MCF 10A (cell line): ENCODE results near the gene PTPN2. TPM values are rescaled to one million over a fixed set of nuclear protein-coding genes. Genes with fewer than 3 reads are reported as not detected.

ENCODE experiments used
- BruUV-seq: library from RNA; stranded (reverse); fragments of 400-500 nt; replicated peaks from 2 replicates; lab custom pipeline; 2021; lab: Mats Ljungman, UMichigan
- CTCF ChIA-PET: fragments of 300-600 bp; sonication (Branson Sonifier 250); formaldehyde crosslinking; extraction: SDS; loops from one replicate; lab custom pipeline; 2021; ENCODE audit warnings: antibody characterized with exemption, inconsistent platforms; lab: Yijun Ruan, JAX
- POLR2A ChIA-PET: fragments of 300-600, 350-650 bp; sonication (Branson Sonifier 250); formaldehyde crosslinking; extraction: SDS; loops from one replicate; lab custom pipeline; 2020; ENCODE audit warnings: antibody characterized with exemption, inconsistent platforms; lab: Yijun Ruan, JAX
- DNase-seq: peaks from one replicate; pipeline ENCODE4 v3.0.0-alpha.2; 2018; ENCODE audit not compliant: unreplicated experiment
- H3K27ac Mint-ChIP-seq: one replicate; pipeline ENCODE4 v1.8.0; 2022; ENCODE audit warnings: mild to moderate bottlenecking, low read depth, mixed read lengths; ENCODE audit not compliant: unreplicated experiment
- H3K27me3 Mint-ChIP-seq: one replicate; pipeline ENCODE4 v1.8.0; 2022; ENCODE audit warnings: mixed read lengths; ENCODE audit not compliant: insufficient read depth, unreplicated experiment
- H3K36me3 Mint-ChIP-seq: one replicate; pipeline ENCODE4 v1.8.0; 2022; ENCODE audit warnings: mild to moderate bottlenecking, moderate library complexity, mixed read lengths; ENCODE audit not compliant: insufficient read depth, unreplicated experiment
- H3K4me1 Mint-ChIP-seq: one replicate; pipeline ENCODE4 v1.8.0; 2022; ENCODE audit warnings: mixed read lengths; ENCODE audit not compliant: insufficient read depth, unreplicated experiment
- H3K4me3 Mint-ChIP-seq: one replicate; pipeline ENCODE4 v1.8.0; 2022; ENCODE audit warnings: mild to moderate bottlenecking, moderate library complexity, mixed read lengths; ENCODE audit not compliant: unreplicated experiment
- H3K9me3 Mint-ChIP-seq: one replicate; pipeline ENCODE4 v1.8.0; 2022; ENCODE audit warnings: mixed read lengths; ENCODE audit not compliant: unreplicated experiment
- intact Hi-C: fragments of 100-400 bp; cut with micrococcal nuclease; formaldehyde crosslinking; loops from 2 replicates; pipeline ENCODE4 v1.14.1; 2022
- total RNA-seq: library from RNA; stranded (reverse); gene quantifications from 2 replicates; pipeline ENCODE4 v1.2.3, GENCODE V29; 2022
- TF ChIP-seq, protein P1 (sequence below): fragments of 200-600 bp; IDR thresholded peaks from one replicate; pipeline ENCODE4 v1.8.0; 2022; ENCODE audit warnings: antibody characterized with exemption, mild to moderate bottlenecking; ENCODE audit not compliant: unreplicated experiment

PTPN2 gene
- total RNA-seq, 1 experiment from 2014 or later: 75.2 TPM

DNA sequence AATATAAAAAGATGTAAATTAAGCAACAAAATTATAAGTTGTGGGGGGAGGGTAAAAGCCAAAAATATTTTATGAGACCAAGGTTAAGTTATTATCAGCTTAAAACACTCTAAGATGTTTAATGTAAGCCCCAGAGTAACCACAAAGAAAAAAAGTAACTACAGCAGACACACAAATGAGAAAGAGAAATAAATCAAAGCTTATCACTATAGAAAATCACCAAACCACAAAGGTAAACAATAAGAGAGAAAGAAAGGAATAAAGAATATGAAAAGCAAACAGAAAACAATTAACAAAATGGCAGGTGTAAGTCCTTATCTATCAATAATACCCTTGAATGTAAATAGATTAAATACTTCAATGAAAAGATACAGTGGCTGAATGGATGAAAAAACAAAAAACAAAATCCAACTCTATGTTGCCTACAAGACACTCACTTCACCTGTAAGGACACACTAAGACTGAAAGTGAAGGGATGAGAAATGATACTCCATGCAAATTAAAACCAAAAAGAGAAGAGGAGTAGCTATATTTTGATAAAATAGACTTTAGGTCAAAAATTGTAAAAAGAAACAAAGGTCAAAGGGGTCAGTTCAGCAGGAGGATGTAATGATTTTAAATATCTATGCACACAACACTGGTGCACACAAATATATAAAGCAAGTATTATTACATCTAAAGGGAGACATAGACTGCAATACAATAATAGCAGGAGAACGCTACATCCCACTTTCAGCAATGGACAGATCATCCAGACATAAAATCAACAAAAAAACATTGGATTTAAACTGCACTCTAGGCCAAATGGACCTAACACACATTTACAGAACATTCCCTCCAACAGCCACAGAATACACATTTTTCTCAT is 80.7 kb downstream of the PTPN2 start:
- Mint-ChIP-seq H3K4me1 (peaks cover 10% of the 10 kb centered on the region), H3K27me3 (no peaks in the 10 kb centered on the region), H3K4me3 (no peak overlapping the region), H3K9me3 (no peaks in the 10 kb centered on the region), H3K36me3 (peaks cover 42% of the 10 kb centered on the region), H3K27ac (no peak overlapping the region)
- TF ChIP-seq, protein P1, sequence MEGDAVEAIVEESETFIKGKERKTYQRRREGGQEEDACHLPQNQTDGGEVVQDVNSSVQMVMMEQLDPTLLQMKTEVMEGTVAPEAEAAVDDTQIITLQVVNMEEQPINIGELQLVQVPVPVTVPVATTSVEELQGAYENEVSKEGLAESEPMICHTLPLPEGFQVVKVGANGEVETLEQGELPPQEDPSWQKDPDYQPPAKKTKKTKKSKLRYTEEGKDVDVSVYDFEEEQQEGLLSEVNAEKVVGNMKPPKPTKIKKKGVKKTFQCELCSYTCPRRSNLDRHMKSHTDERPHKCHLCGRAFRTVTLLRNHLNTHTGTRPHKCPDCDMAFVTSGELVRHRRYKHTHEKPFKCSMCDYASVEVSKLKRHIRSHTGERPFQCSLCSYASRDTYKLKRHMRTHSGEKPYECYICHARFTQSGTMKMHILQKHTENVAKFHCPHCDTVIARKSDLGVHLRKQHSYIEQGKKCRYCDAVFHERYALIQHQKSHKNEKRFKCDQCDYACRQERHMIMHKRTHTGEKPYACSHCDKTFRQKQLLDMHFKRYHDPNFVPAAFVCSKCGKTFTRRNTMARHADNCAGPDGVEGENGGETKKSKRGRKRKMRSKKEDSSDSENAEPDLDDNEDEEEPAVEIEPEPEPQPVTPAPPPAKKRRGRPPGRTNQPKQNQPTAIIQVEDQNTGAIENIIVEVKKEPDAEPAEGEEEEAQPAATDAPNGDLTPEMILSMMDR: no peak
- CTCF ChIA-PET: interaction anchor here (0.9 kb wide), 1 partner anchor 57 kb away, joined by 3 read pairs; no protein-coding TSS in a partner anchor
- DNase-seq: no peak
- intact Hi-C loops: no loop called here
- BruUV-seq: no TSS peak
- POLR2A ChIA-PET: interaction anchor here (0.6 to 1.4 kb wide), 3 partner anchors 8 to 35 kb away, joined by 3 to 4 read pairs (median 3); no protein-coding TSS in a partner anchor

DNA sequence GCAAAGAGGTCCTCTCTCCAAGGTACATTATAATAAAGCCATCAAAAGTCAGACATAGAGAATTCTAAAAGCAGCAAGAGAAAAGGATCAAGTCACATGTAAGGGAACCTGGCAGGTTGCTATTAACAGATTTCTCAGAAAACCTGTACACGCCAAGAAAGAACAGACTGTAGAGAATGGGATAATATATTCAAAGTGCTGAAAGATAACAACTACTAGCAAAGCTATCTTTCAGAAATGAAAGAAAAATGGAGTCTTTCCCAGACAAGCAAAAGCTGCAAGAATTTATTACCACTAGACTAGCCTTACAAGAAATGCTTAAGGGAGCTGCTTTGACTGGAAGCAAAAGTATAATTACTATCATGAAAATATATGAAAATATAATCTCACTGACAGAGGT is 81.5 kb downstream of the PTPN2 start:
- H3K27me3 Mint-ChIP-seq: no peaks in the 10 kb centered on the region
- intact Hi-C loops: no loop called here
- BruUV-seq: no TSS peak
- peaks cover 10% of the 10 kb centered on the region for H3K4me1 Mint-ChIP-seq
- no peak overlapping the region for H3K4me3 Mint-ChIP-seq
- no peak overlapping the region for H3K27ac Mint-ChIP-seq
- H3K36me3 Mint-ChIP-seq: peaks cover 45% of the 10 kb centered on the region
- ChIA-PET CTCF (interaction anchor here (0.6 to 0.9 kb wide), 2 partner anchors 57 to 118 kb away, joined by 3 to 5 read pairs; no protein-coding TSS in a partner anchor), POLR2A (interaction anchor here (1.0 to 1.4 kb wide), 2 partner anchors 9 to 36 kb away, joined by 3 read pairs; no protein-coding TSS in a partner anchor)
- TF ChIP-seq, protein P1: no peak
- H3K9me3 Mint-ChIP-seq: no peaks in the 10 kb centered on the region
- DNase-seq: no peak

DNA sequence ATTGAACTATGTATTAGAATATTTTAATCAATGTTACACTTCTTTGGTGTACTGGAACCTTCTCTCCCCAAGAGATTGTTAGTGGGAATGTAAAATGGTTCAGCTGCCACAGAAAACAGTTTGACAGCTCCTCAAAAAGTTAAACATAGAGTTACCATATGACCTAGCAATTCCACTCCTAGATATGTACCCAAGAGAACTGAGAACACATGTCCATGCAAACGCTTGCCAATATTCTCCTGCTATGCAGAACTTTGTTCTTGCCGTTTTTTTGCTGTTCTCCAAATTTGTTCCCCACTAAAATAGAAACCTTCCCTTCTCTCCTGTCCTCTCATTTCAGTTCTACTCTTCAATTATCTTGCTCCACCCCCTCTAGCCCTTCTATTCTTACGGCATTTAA is 87.6 kb downstream of the PTPN2 start:
- BruUV-seq: no TSS peak
- TF ChIP-seq, protein P1: no peak
- Mint-ChIP-seq H3K27ac (peak overlapping the region; percentile 63), H3K36me3 (peaks cover 53% of the 10 kb centered on the region), H3K4me3 (no peak overlapping the region), H3K9me3 (no peaks in the 10 kb centered on the region), H3K27me3 (no peaks in the 10 kb centered on the region), H3K4me1 (no peaks in the 10 kb centered on the region)
- ChIA-PET POLR2A (interaction anchor here (0.7 to 2.2 kb wide), 3 partner anchors 11 to 52 kb away, joined by 3 to 8 read pairs (median 4); no protein-coding TSS in a partner anchor), CTCF (interaction anchor here (1.3 kb wide), 1 partner anchor 138 kb away, joined by 4 read pairs; no protein-coding TSS in a partner anchor)
- intact Hi-C loops: no loop called here
- no peak for DNase-seq

DNA sequence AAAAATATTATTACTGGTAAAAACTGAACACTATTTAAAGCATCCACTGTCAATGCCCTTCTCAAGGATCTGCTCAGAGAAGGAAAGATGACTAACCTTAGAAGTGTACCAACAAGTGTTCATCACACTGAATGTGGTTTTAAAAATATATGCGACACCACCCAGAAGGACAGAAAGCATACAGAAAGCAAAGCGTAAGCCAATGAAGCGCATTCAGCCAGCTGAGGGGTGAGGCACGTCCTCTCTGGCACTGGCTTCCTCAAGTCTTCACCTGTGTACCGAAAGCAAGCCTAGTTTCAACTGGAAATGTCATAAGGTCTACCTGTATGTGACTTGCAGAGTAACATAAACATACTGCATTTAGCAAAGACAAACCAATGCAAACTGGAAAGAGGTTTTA is 92.4 kb downstream of the PTPN2 start:
- intact Hi-C loops: no loop called here
- no peak overlapping the region for H3K4me3 Mint-ChIP-seq
- no peak overlapping the region for H3K27ac Mint-ChIP-seq
- no peaks in the 10 kb centered on the region for H3K27me3 Mint-ChIP-seq
- no TSS peak for BruUV-seq
- DNase-seq: no peak
- ChIA-PET POLR2A (interaction anchor here (0.8 kb wide), 1 partner anchor 37 kb away, joined by 3 read pairs; no protein-coding TSS in a partner anchor), CTCF (no interaction called here)
- H3K4me1 Mint-ChIP-seq: no peaks in the 10 kb centered on the region
- H3K9me3 Mint-ChIP-seq: no peaks in the 10 kb centered on the region
- TF ChIP-seq, protein P1: no peak
- H3K36me3 Mint-ChIP-seq: peaks cover 32% of the 10 kb centered on the region
